DND-41 (cell line): ENCODE measurements around the gene CTIF.

Experiments
- ATAC-seq: fragments of 200-7000 bp; cut with Tn5 transposase; 3 replicates; pipeline ENCODE4 v1.9.1; 2021; ENCODE audit warnings: low read depth; ENCODE audit not compliant: insufficient read depth
- DNase-seq: peaks from one replicate; pipeline ENCODE4 v3.0.0-alpha.2; 2020
- H2AFZ ChIP-seq: 2 replicates; pipeline ENCODE4 v1.6.0; 2012; ENCODE audit warnings: low read depth, low read length
- H3K27ac ChIP-seq: 2 replicates; pipeline ENCODE4 v1.5.1; 2012; ENCODE audit warnings: low read length, inconsistent platforms
- H3K27me3 ChIP-seq: fragments of 200-600 bp; sonication (generic); 2 replicates; pipeline ENCODE4 v1.6.0; 2012; ENCODE audit warnings: low read length, mild to moderate bottlenecking, inconsistent platforms; ENCODE audit not compliant: insufficient read depth, poor library complexity
- H3K36me3 ChIP-seq: 2 replicates; pipeline ENCODE4 v1.5.1; 2012; ENCODE audit warnings: low read length, inconsistent platforms; ENCODE audit not compliant: insufficient read depth
- H3K4me1 ChIP-seq: 2 replicates; pipeline ENCODE4 v1.5.1; 2012; ENCODE audit warnings: mild to moderate bottlenecking, low read length; ENCODE audit not compliant: insufficient read depth
- H3K4me2 ChIP-seq: 2 replicates; pipeline ENCODE4 v1.6.0; 2012; ENCODE audit warnings: mild to moderate bottlenecking, moderate library complexity, low read length, inconsistent platforms; ENCODE audit not compliant: insufficient read depth
- H3K4me3 ChIP-seq, 2 experiments: fragments of 200-600 bp in 1 of 2; shearing (Covaris generic) in 1 of 2; 2 replicates each; pipeline ENCODE4 v1.5.1; 2012 to 2016; ENCODE audit warnings: inconsistent platforms in 2 of 2, low read length in 2 of 2, mild to moderate bottlenecking in 2 of 2, low read depth in 1 of 2, moderate library complexity in 1 of 2
- H3K79me2 ChIP-seq: 2 replicates; pipeline ENCODE4 v1.6.0; 2012; ENCODE audit warnings: low read length, inconsistent platforms; ENCODE audit not compliant: insufficient read depth
- H3K9ac ChIP-seq: 2 replicates; pipeline ENCODE4 v1.6.0; 2012; ENCODE audit warnings: low read depth, mild to moderate bottlenecking, inconsistent platforms, low read length, moderate library complexity
- H3K9me3 ChIP-seq: 2 replicates; pipeline ENCODE4 v1.5.1; 2012; ENCODE audit warnings: low read length, moderate library complexity, mild to moderate bottlenecking, inconsistent platforms; ENCODE audit not compliant: insufficient read depth, severe bottlenecking
- H4K20me1 ChIP-seq: 2 replicates; pipeline ENCODE4 v1.6.0; 2012; ENCODE audit warnings: low read length; ENCODE audit not compliant: insufficient read depth
- EZH2 ChIP-seq: IDR thresholded peaks from 3 replicates; pipeline ENCODE4 v1.6.1; 2012; ENCODE audit warnings: borderline replicate concordance, low read depth, mild to moderate bottlenecking, moderate library complexity, low read length, inconsistent platforms; ENCODE audit not compliant: severe bottlenecking
- TF ChIP-seq, protein P1 (sequence below): IDR thresholded peaks from 2 replicates; pipeline ENCODE4 v1.5.1; 2012; ENCODE audit warnings: borderline replicate concordance, low read length, moderate library complexity, mild to moderate bottlenecking; ENCODE audit not compliant: poor library complexity, severe bottlenecking; ENCODE audit errors: extremely low read depth

CTIF gene

DNA sequence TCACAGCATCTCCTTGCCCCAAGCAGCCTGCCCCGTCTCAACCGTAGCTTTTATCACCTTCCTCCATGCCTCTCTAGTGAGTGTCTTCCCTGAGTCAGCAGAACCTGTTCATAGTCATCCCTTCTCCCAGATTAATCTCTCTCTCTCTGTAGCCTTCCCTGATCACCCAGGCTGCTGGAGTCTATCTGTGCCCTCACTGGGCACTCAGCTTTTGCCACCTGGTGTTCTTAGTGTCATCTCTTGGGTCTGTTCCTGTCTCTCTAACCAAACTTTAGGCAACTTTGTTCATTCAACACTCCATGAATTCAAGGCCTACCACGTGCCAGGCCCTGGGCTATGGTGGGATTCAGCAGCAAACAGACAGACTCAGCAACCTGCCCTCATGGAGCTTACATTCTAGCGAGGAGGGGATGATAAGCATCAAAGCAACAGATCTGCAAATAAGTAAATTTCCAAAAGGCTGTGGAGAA, 252.8 kb downstream of the CTIF start:
- no peaks in the 10 kb centered on the region for H3K36me3 ChIP-seq
- H2AFZ ChIP-seq, result no peak overlapping the region
- H3K4me2 ChIP-seq, result no peak overlapping the region
- ATAC-seq (no peak), DNase-seq (no peak)
- TF ChIP-seq, protein P1, sequence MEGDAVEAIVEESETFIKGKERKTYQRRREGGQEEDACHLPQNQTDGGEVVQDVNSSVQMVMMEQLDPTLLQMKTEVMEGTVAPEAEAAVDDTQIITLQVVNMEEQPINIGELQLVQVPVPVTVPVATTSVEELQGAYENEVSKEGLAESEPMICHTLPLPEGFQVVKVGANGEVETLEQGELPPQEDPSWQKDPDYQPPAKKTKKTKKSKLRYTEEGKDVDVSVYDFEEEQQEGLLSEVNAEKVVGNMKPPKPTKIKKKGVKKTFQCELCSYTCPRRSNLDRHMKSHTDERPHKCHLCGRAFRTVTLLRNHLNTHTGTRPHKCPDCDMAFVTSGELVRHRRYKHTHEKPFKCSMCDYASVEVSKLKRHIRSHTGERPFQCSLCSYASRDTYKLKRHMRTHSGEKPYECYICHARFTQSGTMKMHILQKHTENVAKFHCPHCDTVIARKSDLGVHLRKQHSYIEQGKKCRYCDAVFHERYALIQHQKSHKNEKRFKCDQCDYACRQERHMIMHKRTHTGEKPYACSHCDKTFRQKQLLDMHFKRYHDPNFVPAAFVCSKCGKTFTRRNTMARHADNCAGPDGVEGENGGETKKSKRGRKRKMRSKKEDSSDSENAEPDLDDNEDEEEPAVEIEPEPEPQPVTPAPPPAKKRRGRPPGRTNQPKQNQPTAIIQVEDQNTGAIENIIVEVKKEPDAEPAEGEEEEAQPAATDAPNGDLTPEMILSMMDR, result no peak
- TF ChIP-seq EZH2, result no peak
- no peaks in the 10 kb centered on the region for H3K9me3 ChIP-seq
- H4K20me1 ChIP-seq, result no peaks in the 10 kb centered on the region
- H3K27me3 ChIP-seq, result no peaks in the 10 kb centered on the region
- H3K4me1 ChIP-seq, result no peaks in the 10 kb centered on the region
- no peaks in the 10 kb centered on the region for H3K79me2 ChIP-seq
- H3K4me3 ChIP-seq, result no peak overlapping the region
- H3K27ac ChIP-seq, result no peak overlapping the region
- no peak overlapping the region for H3K9ac ChIP-seq

DNA sequence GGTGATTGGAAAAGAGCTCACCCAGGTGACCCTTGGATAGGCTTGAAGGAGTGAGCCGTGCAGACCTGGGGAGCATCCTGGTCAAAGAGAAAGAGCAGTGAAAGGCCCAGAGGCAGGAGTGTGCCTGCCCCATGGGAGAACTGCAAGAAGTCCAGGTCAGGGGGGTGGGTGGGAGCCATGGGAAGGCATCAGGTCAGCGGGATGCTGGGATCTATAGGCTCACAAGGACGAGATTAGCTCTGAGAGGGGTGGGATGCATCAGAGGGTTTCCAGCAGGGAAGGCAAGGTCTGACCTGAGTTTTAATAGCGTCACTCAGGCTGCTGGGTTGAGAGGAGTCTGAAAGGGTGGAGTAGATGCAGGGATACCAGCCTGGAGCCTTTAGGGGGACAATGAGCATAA, 253.3 kb downstream of the CTIF start:
- H4K20me1 ChIP-seq, result no peaks in the 10 kb centered on the region
- no peak overlapping the region for H2AFZ ChIP-seq
- H3K9ac ChIP-seq, result no peak overlapping the region
- DNase-seq (no peak), ATAC-seq (no peak)
- H3K4me1 ChIP-seq, result no peaks in the 10 kb centered on the region
- H3K9me3 ChIP-seq, result no peaks in the 10 kb centered on the region
- no peak overlapping the region for H3K4me2 ChIP-seq
- no peak overlapping the region for H3K27ac ChIP-seq
- no peak overlapping the region for H3K4me3 ChIP-seq
- no peaks in the 10 kb centered on the region for H3K79me2 ChIP-seq
- TF ChIP-seq, protein P1, result no peak
- TF ChIP-seq EZH2, result no peak
- no peaks in the 10 kb centered on the region for H3K27me3 ChIP-seq
- H3K36me3 ChIP-seq, result no peaks in the 10 kb centered on the region

DNA sequence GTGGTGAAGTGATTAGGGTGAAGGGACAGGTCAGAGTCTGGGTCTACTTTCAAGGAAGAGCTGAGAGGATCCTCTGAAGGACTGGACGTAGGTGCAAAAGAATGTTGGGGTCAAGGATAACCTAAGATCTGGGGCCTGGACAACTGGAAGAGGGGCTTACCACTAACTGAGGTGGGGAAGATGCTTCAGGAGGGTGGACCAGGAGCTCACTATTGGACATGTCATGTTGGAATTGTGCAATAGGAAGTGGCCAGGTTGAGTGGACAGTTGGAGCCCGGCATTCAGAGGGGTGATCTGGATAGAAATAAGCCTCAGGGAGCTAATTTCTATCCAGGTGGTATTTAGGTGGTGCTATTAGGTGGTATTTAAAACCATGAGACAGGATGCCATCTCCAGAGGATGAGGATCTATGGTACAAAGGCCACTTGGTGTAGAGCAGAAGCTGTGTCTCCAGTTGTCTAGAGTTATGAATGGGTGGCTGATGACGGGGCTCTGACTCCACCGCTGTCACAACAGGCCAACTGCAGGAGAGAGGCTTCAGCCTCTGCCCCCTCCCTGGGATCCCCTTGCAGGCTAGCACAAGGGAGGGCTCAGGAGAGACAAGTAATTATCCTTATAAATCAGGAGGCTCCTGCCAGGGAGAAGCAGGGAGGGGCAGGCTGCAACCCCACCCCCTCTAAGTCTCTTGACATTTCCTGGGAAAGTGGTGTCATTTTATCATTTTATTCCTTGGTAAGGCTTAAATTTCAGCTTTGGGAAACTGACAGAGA, 254.0 kb downstream of the CTIF start:
- no peaks in the 10 kb centered on the region for H3K79me2 ChIP-seq
- H3K27ac ChIP-seq, result no peak overlapping the region
- no peaks in the 10 kb centered on the region for H3K27me3 ChIP-seq
- H3K4me3 ChIP-seq, result no peak overlapping the region
- no peaks in the 10 kb centered on the region for H4K20me1 ChIP-seq
- no peaks in the 10 kb centered on the region for H3K4me1 ChIP-seq
- no peak overlapping the region for H2AFZ ChIP-seq
- no peak for DNase-seq
- TF ChIP-seq, protein P1, result no peak
- TF ChIP-seq EZH2, result no peak
- no peaks in the 10 kb centered on the region for H3K9me3 ChIP-seq
- no peak for ATAC-seq
- no peak overlapping the region for H3K4me2 ChIP-seq
- H3K9ac ChIP-seq, result no peak overlapping the region
- no peaks in the 10 kb centered on the region for H3K36me3 ChIP-seq
